ENCODE data around the gene AKT1. TPM values are rescaled to one million over a fixed set of nuclear protein-coding genes. Genes with fewer than 3 reads are reported as not detected.
A peak's percentile ranks its signal among the peaks of the same experiment; 100 is the strongest.

The AKT1 gene
- total RNA-seq, 1 donor from 2014 or later = 147 TPM

- Mint-ChIP-seq H3K9me3 (ENCODE audit: low read depth) (peaks cover 8% of the 10 kb centered on the region), H3K27me3 (peaks cover 24% of the 10 kb centered on the region), H3K4me3 (ENCODE audit: low read depth) (peak overlapping the region; percentile 72), H3K36me3 (ENCODE audit: insufficient read depth) (no peaks in the 10 kb centered on the region), H3K27ac (peak overlapping the region; percentile 94), H3K4me1 (ENCODE audit: low read depth) (peaks cover 12% of the 10 kb centered on the region)
- TF ChIP-seq, protein P1, sequence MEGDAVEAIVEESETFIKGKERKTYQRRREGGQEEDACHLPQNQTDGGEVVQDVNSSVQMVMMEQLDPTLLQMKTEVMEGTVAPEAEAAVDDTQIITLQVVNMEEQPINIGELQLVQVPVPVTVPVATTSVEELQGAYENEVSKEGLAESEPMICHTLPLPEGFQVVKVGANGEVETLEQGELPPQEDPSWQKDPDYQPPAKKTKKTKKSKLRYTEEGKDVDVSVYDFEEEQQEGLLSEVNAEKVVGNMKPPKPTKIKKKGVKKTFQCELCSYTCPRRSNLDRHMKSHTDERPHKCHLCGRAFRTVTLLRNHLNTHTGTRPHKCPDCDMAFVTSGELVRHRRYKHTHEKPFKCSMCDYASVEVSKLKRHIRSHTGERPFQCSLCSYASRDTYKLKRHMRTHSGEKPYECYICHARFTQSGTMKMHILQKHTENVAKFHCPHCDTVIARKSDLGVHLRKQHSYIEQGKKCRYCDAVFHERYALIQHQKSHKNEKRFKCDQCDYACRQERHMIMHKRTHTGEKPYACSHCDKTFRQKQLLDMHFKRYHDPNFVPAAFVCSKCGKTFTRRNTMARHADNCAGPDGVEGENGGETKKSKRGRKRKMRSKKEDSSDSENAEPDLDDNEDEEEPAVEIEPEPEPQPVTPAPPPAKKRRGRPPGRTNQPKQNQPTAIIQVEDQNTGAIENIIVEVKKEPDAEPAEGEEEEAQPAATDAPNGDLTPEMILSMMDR (IDR thresholded peaks at IDR 0.05; ENCODE audit: unreplicated experiment) = no peak
- no peak for DNase-seq (ENCODE audit: low spot score, unreplicated experiment)
Observed at GRCh38 chr14:104826861-104827176, 31.3 kb upstream of the AKT1 start.

GRCh38 chr14:104826189-104826860 lies 30.8 kb upstream of the AKT1 start:
- H3K4me3 Mint-ChIP-seq (ENCODE audit: low read depth) = peak overlapping the region; percentile 72
- TF ChIP-seq, protein P1 (IDR thresholded peaks at IDR 0.05; ENCODE audit: unreplicated experiment) = peak; percentile 89
- no peak overlapping the region for H3K27ac Mint-ChIP-seq
- DNase-seq (ENCODE audit: low spot score, unreplicated experiment) = peak; percentile 98
- peaks cover 12% of the 10 kb centered on the region for H3K4me1 Mint-ChIP-seq (ENCODE audit: low read depth)
- peaks cover 24% of the 10 kb centered on the region for H3K27me3 Mint-ChIP-seq
- H3K36me3 Mint-ChIP-seq (ENCODE audit: insufficient read depth) = no peaks in the 10 kb centered on the region
- H3K9me3 Mint-ChIP-seq (ENCODE audit: low read depth) = peaks cover 8% of the 10 kb centered on the region

- no peak for DNase-seq (ENCODE audit: low spot score, unreplicated experiment)
- Mint-ChIP-seq H3K4me3 (ENCODE audit: low read depth) (peak overlapping the region; percentile 69), H3K4me1 (ENCODE audit: low read depth) (peaks cover 12% of the 10 kb centered on the region), H3K9me3 (ENCODE audit: low read depth) (peaks cover 8% of the 10 kb centered on the region), H3K27me3 (peaks cover 24% of the 10 kb centered on the region), H3K36me3 (ENCODE audit: insufficient read depth) (no peaks in the 10 kb centered on the region), H3K27ac (no peak overlapping the region)
- TF ChIP-seq, protein P1 (IDR thresholded peaks at IDR 0.05; ENCODE audit: unreplicated experiment) = no peak
Observed at GRCh38 chr14:104824353-104824997, 28.9 kb upstream of the AKT1 start.

DNA sequence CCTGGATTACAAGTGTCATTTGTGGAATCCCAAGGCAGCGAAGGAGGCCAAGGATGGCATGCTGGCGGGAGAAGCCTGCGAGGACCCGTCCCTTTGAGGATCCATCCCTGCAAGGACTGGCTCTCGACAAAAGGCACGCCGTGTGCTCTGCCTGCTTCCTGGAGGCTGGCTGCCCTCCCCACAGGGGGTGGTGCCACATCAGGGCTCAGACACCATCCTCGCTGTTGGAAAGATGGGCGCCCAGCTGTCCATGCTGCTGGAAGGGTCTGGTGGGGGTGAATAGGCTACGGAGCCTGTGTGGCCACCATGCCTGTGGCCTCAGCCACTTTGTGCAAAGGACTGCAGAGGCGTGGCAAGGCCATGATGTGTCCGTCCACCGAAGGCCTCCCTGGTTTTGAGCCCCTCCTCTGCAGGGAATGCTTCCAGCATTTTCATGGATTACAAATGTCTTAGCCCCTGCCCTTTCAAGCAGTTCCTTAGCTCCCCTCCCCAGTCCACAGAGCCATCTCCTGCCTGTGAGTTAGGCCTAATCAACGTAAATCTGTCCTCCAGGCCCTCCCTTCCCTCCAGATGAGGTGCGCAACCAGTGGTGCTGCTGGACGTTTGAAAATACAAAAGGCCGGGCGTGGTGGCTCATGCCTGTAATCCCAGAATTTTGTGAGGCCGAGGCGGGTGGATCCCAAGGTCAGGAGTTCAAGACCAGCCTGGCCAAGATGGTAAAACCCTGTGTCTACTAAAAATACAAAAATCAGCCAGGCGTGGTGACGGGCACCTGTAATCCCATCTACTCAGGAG lies 27.5 kb upstream of the AKT1 start:
- no peak overlapping the region for H3K27ac Mint-ChIP-seq
- no peaks in the 10 kb centered on the region for H3K36me3 Mint-ChIP-seq (ENCODE audit: insufficient read depth)
- H3K27me3 Mint-ChIP-seq = peaks cover 24% of the 10 kb centered on the region
- TF ChIP-seq, protein P1 (IDR thresholded peaks at IDR 0.05; ENCODE audit: unreplicated experiment) = no peak
- no peak for DNase-seq (ENCODE audit: low spot score, unreplicated experiment)
- peaks cover 12% of the 10 kb centered on the region for H3K4me1 Mint-ChIP-seq (ENCODE audit: low read depth)
- no peak overlapping the region for H3K4me3 Mint-ChIP-seq (ENCODE audit: low read depth)
- H3K9me3 Mint-ChIP-seq (ENCODE audit: low read depth) = peaks cover 8% of the 10 kb centered on the region

DNA sequence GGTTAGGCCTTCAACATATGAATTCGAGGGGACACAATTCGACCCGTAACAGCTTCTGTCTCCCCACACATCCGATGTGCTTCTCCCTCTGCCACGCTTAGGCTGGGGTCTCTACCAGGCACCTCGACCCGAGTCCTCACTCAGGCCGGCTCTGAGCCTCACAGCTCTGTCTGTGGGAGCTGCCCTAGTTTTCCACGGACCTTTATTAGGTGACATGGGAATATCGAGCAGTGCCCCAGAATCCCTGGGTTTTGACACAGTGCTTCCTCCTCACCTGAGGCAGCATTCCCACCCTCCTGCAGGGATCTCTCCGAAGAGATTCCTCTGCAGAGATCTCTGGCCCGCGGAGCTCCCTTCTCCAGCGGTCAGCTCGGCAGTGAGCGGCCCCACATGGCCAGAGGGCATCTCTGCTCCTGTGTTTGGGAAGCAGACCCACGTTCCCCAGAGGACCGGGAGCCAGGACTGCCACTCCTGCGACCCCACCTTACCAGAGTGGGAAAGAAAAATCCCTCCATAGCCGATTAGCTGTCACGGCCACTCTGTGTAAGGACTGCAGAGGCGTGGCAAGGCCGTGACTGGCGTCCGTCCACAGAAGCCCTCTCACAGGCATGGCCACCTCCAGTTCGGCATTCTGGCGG lies 26.5 kb upstream of the AKT1 start:
- Mint-ChIP-seq H3K27ac (no peak overlapping the region), H3K36me3 (ENCODE audit: insufficient read depth) (no peaks in the 10 kb centered on the region), H3K27me3 (peaks cover 24% of the 10 kb centered on the region), H3K4me1 (ENCODE audit: low read depth) (peaks cover 8% of the 10 kb centered on the region), H3K9me3 (ENCODE audit: low read depth) (peaks cover 8% of the 10 kb centered on the region), H3K4me3 (ENCODE audit: low read depth) (no peak overlapping the region)
- TF ChIP-seq, protein P1 (IDR thresholded peaks at IDR 0.05; ENCODE audit: unreplicated experiment) = no peak
- no peak for DNase-seq (ENCODE audit: low spot score, unreplicated experiment)
